ENCODE data around the gene ZMYM5.

DNA sequence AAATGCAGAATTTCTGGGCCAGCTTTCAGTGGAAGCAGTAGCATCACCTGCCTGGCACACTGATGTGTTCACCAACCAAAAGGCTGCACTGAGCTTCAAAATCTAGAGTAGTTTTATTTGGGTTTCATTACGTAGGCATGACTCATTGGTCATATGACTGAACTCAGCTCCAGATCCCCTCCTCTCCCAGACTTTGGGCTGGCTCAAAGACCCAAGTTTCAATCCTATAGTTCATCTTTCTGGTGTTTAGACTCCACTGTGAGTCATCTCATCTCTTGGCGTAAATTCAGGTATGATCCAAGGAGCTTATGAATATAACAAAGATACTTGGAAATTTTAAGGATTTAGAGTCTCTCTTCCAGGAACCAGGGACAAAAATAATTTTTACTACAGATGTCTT, 17.7 kb downstream of the ZMYM5 start:
- TF ChIP-seq CTCF (IDR thresholded peaks at IDR 0.05), result no peak
- no peak for TF ChIP-seq ZFX (IDR thresholded peaks at IDR 0.05; ENCODE audit: borderline replicate concordance)

All from 22Rv1 (cell line).